AML-193 (cell line): ENCODE data around the gene CALML3.
"Not testable (repeated sequence)": the region's sequence is repeated elsewhere in the genome, so short reads cannot be mapped to it uniquely, and the experiment has no call there.

Source experiments
- DNase-seq, 2 experiments: peaks; one replicate each; lab custom pipeline; 2025; lab: John Stamatoyannopoulos, UW

Gene CALML3

DNA sequence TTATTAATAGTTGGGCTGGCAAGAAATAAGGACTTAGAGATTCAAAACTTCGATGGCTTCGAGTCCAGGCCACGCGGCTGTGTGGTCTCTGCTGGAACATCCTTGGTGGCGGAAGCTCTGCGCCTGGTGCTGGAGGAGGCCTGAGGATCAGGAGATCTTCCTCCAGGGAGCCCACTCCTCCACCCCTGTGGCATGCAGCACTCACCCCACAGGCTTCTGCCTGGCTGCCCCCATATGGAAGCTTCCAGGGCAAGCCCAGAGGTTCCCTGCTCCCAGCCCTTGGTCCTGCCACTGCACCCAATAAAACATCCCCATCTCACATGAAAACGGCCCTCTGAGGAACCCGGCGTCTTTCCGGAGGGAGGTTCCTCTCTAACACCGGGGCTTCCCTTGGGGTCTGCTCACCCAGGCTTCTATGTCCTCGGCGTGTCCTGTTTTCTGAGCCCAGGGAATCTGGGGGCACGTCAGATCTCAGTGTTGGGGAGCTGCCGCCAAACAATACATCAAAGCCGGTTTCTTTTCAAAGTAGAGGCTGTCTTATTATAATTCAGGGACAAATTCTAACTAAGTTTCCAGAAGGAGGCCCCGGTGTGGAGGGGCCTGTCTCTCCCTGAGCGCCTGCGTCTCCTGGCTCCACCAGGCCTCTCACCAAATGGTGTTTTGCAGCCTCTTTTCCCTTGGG lies 32.4 kb downstream of the CALML3 start:
- no peak for DNase-seq

- no peak for DNase-seq
Measured at GRCh38 chr10:5557799-5558771, 33.3 kb downstream of the CALML3 start.

- DNase-seq = not testable (repeated sequence)
Measured at GRCh38 chr10:5559022-5559421, 34.3 kb downstream of the CALML3 start.

GRCh38 chr10:5559642-5560141 lies 34.9 kb downstream of the CALML3 start:
- DNase-seq = no peak

GRCh38 chr10:5560142-5560816 lies 35.5 kb downstream of the CALML3 start:
- DNase-seq = no peak

DNA sequence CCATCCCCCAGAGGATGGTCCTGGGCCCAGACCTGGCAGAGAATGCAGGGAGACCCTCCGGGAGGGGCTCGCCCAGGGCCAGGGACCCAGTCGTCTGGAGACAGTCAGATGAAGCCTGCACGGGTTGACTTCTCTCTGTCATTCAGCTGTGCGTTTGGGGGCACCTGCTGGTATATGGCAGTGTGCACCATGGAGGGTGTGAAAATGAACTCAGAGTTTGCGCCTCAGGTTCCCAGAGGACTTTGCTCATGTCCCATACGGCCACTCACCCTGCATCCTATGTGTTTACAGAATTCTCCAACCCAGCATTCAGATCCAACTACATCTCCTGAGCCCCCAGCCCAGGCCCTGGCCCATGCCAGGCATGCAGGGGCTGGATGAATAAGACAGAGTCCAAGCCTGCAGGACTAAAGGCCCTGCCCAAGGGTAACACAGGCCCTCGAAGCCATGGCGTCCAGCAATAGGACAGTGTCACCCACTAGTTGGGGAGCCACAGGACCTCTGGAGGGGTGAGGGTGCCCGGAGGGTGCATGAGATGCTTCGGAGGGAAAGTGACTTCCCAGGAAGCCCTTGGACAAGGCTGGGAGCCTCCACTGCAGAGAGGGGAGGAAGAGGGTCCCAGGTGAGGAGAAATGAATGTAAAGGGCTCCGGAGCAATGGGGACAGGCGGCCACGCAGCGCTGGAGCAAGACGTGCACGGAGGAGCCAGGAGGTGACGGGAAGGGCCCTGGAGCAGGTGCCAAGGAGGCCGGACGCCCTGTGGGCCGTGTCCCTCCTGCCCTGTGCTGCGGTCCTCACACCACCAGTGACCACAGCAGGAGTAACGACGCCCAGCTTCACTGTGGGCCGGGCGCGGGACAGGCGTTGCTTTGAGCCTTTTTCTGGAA lies 36.3 kb downstream of the CALML3 start:
- DNase-seq = no peak

DNA sequence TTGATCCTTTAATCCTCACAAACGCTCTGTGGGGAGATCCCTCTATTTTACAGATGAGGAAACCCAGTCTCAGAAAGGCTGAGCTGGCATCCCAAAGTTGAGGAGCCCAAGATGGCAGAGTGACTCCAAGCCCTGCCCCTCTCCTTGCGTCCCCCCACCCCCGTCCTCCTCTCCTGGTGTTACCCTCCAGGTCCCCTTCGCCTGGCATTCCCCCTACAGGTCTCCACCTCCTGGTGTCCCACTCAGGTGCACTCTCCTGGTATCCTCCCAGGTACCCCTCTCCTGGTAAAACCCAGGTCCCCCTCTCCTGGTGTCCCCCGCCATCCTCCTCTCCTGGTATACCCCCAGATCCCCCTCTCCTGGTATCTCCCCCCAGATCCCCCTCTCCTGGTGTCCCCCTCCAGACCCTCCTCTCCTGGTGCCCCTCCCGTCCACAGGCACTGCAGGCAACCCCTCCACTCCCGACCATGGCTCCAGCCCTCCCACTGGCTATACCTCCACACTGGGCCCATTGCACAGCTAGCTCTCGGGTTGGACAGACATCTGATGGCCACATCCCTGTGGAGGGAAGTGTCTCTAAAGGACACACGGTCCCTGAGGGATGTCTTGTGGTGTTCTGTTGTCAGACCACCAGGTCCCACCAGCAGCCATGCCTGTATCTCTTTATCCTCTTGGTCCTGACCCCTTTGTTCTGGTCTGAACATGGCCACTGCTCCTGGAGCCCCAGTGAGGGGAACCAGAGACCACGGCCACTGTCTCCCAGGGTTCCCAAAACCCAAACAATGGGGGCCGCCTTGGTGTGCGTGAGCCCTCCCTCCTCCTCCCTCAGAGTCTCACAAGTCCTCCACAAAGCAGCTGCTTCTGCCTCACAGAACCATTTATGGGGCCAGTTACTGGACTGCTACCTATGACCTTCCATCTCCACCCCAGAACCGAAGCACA lies 37.2 kb downstream of the CALML3 start:
- no peak for DNase-seq

- no peak for DNase-seq
Measured at GRCh38 chr10:5563321-5563961, 38.7 kb downstream of the CALML3 start.

GRCh38 chr10:5563991-5564536 lies 39.3 kb downstream of the CALML3 start:
- no peak for DNase-seq

- DNase-seq = no peak
Measured at GRCh38 chr10:5564537-5565204, 39.9 kb downstream of the CALML3 start.

DNA sequence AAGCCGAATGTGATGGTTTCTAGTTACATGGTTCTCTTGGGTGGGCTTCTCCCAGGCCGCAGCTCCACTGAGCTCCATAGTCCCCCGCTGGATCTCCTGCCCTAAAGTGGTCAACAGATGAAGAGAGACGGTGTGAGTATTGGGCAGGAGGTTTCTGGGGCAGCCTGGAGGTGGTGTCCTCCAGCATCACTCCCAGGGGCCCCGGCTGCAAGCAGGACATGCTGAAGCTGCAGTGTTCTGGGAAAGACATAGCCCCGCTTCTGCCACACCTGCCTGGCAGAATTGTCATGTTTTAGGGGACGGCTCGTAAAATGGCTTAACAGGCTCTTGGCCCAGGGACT lies 40.4 kb downstream of the CALML3 start:
- DNase-seq = no peak

GRCh38 chr10:5565671-5566581 lies 41.2 kb downstream of the CALML3 start:
- DNase-seq = no peak

GRCh38 chr10:5566614-5567013 lies 41.9 kb downstream of the CALML3 start:
- no peak for DNase-seq

DNA sequence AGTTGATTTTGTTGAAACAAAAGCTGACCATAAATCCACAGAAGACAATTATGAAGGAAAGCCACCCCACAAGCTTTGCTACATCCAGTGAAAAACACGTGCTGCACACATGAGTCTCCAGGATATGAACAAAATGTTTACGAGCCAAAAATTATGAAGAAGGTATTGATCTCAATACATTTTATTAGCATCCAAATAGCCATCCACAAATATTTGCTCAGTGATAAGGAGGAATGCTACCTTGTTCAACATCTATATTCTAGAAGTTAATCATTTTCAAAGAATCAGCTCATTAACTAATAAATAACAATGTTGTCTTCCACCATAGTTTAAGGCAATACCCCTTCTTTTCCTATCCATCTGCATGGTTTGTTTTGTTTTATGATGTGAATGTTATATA lies 42.7 kb downstream of the CALML3 start:
- DNase-seq = no peak

- no peak for DNase-seq
Measured at GRCh38 chr10:5568984-5569383, 44.2 kb downstream of the CALML3 start.

DNA sequence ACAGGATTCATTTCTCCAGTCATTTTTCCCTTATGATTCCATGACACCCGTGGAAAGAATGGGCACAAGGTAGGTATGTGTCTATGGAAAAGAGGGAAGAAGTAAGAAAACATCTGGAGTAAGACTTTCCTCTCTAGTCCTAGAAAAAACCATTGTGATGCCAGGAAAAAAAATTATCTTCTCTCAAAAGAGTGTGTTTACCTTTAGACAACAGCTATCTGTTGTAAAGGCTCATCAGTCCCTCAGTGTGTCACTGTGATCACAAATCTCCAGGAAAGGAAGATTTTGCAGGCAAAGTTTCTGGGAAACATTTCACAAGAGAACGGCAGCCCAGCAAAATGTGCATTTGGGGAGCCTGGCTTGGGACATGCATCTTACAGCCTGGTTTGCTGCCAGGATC lies 44.8 kb downstream of the CALML3 start:
- no peak for DNase-seq

GRCh38 chr10:5570007-5570655 lies 45.4 kb downstream of the CALML3 start:
- DNase-seq = no peak
